Measurements from ENCODE around the gene TXNRD3. TPM values are rescaled to one million over a fixed set of nuclear protein-coding genes. Genes with fewer than 3 reads are reported as not detected.

TXNRD3 gene
- total RNA-seq, 1 donor from 2014 or later, result 4.1 TPM

DNA sequence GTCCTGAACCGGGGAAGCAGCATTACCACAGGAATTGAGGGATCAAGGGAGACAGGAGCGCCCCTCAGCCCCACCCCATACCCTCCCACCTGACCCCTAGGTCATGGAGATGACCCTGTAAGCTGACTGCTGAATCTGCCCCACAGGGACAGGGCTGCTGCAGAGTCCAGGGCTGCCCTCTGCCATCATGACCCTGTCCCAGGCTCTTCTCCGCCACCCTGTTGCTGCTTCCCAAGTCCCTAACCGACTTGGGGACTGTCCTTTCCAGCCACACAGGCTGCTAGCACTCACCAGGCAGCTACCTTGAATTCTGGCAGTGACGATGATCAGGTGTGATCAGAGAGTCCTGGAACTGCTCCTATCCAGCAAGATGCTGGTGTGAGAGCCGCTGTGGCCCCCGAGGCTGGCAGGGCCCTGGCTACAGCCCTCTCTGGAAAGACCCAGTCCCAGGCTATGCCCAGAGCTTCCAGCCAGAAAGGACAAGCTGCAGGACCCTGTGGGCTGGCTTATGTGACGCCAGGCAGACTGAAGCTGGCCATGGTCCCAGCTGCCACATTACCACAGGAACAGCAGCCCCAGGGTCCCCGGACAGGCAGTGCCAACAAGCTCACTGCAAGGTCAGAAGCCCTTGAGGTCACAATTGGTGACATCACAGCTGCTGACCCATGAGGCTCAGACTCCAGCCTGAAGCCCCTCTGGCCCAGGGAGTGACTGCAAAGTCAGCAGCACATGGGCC, 96.4 kb downstream of the TXNRD3 start, which contains the start of gene C3orf22:
C3orf22 (minus strand) TSS at position 597 of the 736 bp plus-strand sequence. CDS start 5,542 bp downstream, outside the sequence.
- H3K36me3 ChIP-seq, result no peaks in the 10 kb centered on the region
- no peaks in the 10 kb centered on the region for H3K4me1 ChIP-seq
- H3K27me3 ChIP-seq (ENCODE audit: low read depth), result no peaks in the 10 kb centered on the region
- H3K4me3 ChIP-seq, result no peak within 1 kb of the TSS
- DNase-seq, result no peak
- H3K27ac ChIP-seq (replicated peaks), result no peak within 1 kb of the TSS
- TF ChIP-seq, protein P1, sequence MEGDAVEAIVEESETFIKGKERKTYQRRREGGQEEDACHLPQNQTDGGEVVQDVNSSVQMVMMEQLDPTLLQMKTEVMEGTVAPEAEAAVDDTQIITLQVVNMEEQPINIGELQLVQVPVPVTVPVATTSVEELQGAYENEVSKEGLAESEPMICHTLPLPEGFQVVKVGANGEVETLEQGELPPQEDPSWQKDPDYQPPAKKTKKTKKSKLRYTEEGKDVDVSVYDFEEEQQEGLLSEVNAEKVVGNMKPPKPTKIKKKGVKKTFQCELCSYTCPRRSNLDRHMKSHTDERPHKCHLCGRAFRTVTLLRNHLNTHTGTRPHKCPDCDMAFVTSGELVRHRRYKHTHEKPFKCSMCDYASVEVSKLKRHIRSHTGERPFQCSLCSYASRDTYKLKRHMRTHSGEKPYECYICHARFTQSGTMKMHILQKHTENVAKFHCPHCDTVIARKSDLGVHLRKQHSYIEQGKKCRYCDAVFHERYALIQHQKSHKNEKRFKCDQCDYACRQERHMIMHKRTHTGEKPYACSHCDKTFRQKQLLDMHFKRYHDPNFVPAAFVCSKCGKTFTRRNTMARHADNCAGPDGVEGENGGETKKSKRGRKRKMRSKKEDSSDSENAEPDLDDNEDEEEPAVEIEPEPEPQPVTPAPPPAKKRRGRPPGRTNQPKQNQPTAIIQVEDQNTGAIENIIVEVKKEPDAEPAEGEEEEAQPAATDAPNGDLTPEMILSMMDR (IDR thresholded peaks at IDR 0.05; ENCODE audit: borderline replicate concordance), result no peak
- H3K9me3 ChIP-seq (replicated peaks), result peaks cover 12% of the 10 kb centered on the region
- intact Hi-C loops (cut with micrococcal nuclease), result no loop called here

- intact Hi-C loops (cut with micrococcal nuclease), result no loop called here
- DNase-seq, result no peak
- H3K4me1 ChIP-seq, result no peaks in the 10 kb centered on the region
- H3K9me3 ChIP-seq (replicated peaks), result peaks cover 11% of the 10 kb centered on the region
- no peaks in the 10 kb centered on the region for H3K36me3 ChIP-seq
- no peaks in the 10 kb centered on the region for H3K27me3 ChIP-seq (ENCODE audit: low read depth)
- H3K4me3 ChIP-seq, result no peak overlapping the region
- TF ChIP-seq, protein P1 (IDR thresholded peaks at IDR 0.05; ENCODE audit: borderline replicate concordance), result no peak
- H3K27ac ChIP-seq (replicated peaks), result no peak overlapping the region
Observed at GRCh38 chr3:126557761-126558160, 97.2 kb downstream of the TXNRD3 start.

- Histone ChIP-seq H3K9me3 (replicated peaks) (peaks cover 7% of the 10 kb centered on the region), H3K4me3 (no peak overlapping the region), H3K36me3 (no peaks in the 10 kb centered on the region), H3K27ac (replicated peaks) (no peak overlapping the region), H3K4me1 (no peaks in the 10 kb centered on the region), H3K27me3 (ENCODE audit: low read depth) (no peaks in the 10 kb centered on the region)
- intact Hi-C loops (cut with micrococcal nuclease), result no loop called here
- DNase-seq, result no peak
- TF ChIP-seq, protein P1 (IDR thresholded peaks at IDR 0.05; ENCODE audit: borderline replicate concordance), result no peak
Observed at GRCh38 chr3:126557415-126557745, 97.5 kb downstream of the TXNRD3 start.

Other genes starting within 250 kb of the TXNRD3 start
- gene ZXDC, start 179.2 kb downstream of the TXNRD3 start, total RNA-seq, result 15.6 TPM
- gene UROC1, start 137.4 kb downstream of the TXNRD3 start, total RNA-seq, result not detected
- 0.11 TPM for gene CHST13, start 131.0 kb downstream of the TXNRD3 start, total RNA-seq
- not detected for gene C3orf22, start 96.2 kb downstream of the TXNRD3 start, total RNA-seq
- 10.1 TPM for gene CHCHD6, start 49.1 kb upstream of the TXNRD3 start, total RNA-seq

Measured in left ventricle myocardium inferior (tissue), 1 donor.